Rectal smooth muscle tissue (tissue), 1 donor: ENCODE results near the gene HLX.
A peak's percentile ranks its signal among the peaks of the same experiment; 100 is the strongest.

Experiments
- H3K27ac ChIP-seq: one replicate; pipeline ENCODE4 v1.7.0; 2013; ENCODE audit warnings: low read depth, low read length, inconsistent platforms
- H3K27me3 ChIP-seq: one replicate; pipeline ENCODE4 v1.7.0; 2013; ENCODE audit warnings: low read length; ENCODE audit not compliant: control insufficient read depth, insufficient read depth
- H3K36me3 ChIP-seq: one replicate; pipeline ENCODE4 v1.7.0; 2013; ENCODE audit warnings: low read length; ENCODE audit not compliant: control insufficient read depth, insufficient read depth
- H3K4me1 ChIP-seq: one replicate; pipeline ENCODE4 v1.7.0; 2013; ENCODE audit warnings: low read length; ENCODE audit not compliant: control insufficient read depth, insufficient read depth
- H3K4me3 ChIP-seq: one replicate; pipeline ENCODE4 v1.7.0; 2013; ENCODE audit warnings: low read length
- H3K9ac ChIP-seq: one replicate; pipeline ENCODE4 v1.7.0; 2013; ENCODE audit warnings: low read length

Gene HLX

DNA sequence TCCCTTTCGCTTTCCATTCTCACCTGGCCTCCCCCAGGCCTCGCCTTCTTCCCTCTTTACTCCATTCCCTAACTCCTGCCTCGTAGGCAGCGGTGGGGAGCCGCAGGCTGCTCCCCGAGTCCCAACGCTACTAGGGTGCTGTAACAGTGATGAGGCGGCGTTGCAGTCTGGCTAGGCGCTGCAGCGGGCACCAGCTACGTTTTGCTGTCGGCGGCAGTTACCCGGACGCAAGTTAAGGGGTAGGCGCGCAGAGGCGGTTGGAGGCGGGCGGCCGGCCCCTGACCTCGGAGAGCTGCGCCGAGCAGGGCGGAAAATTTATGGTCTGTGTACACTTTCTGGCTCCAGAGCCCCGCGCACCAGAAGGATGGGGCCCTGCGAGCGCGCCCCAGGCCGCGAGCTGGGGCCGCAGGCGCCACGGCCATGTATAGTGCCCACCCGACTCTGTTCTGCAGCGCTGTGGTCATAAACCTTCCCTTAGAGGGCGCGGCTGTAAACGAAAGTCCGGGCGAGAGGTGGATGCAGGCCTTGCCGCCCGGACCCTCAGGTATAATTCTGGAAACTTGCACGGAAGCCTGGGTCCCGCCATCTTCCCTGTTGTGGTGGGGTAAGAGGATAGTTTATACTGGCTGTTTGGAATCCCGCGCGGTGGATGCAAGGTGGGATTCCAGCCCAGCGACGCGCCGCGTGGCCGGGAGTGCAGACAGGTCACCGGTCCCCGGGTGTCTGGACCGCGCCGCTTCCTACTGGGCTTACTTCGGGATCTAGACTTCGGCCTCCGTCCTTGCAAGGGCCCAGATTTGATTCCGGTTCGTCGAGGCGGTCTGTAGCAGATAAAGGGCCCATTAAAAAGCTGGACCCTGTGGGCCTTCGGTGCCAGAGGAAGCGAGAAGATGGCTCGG lies 15.0 kb downstream of the HLX start:
- Histone ChIP-seq H3K4me3 (peak overlapping the region; percentile 54), H3K36me3 (no peaks in the 10 kb centered on the region), H3K9ac (no peak overlapping the region), H3K27ac (peak overlapping the region; percentile 88), H3K27me3 (peaks cover 14% of the 10 kb centered on the region), H3K4me1 (peaks cover 8% of the 10 kb centered on the region)

GRCh38 chr1:220894924-220895256 lies 15.6 kb downstream of the HLX start:
- H3K27ac ChIP-seq, result peak overlapping the region; percentile 88
- no peaks in the 10 kb centered on the region for H3K36me3 ChIP-seq
- peaks cover 8% of the 10 kb centered on the region for H3K4me1 ChIP-seq
- H3K27me3 ChIP-seq, result peaks cover 11% of the 10 kb centered on the region
- no peak overlapping the region for H3K9ac ChIP-seq
- peak overlapping the region; percentile 54 for H3K4me3 ChIP-seq

GRCh38 chr1:220895412-220895946 lies 16.2 kb downstream of the HLX start:
- peak overlapping the region; percentile 6 for H3K4me3 ChIP-seq

GRCh38 chr1:220896092-220896491 lies 16.8 kb downstream of the HLX start:
- H3K36me3 ChIP-seq, result no peaks in the 10 kb centered on the region
- peaks cover 11% of the 10 kb centered on the region for H3K27me3 ChIP-seq
- peaks cover 8% of the 10 kb centered on the region for H3K4me1 ChIP-seq
- H3K4me3 ChIP-seq, result peak overlapping the region; percentile 15
- no peak overlapping the region for H3K9ac ChIP-seq
- H3K27ac ChIP-seq, result peak overlapping the region; percentile 88

More at GRCh38 chr1:220895412-220895946, 16.2 kb downstream of the HLX start:
- Histone ChIP-seq H3K4me1 (peaks cover 8% of the 10 kb centered on the region), H3K9ac (no peak overlapping the region), H3K27me3 (peaks cover 11% of the 10 kb centered on the region), H3K36me3 (no peaks in the 10 kb centered on the region), H3K27ac (peak overlapping the region; percentile 88)

DNA sequence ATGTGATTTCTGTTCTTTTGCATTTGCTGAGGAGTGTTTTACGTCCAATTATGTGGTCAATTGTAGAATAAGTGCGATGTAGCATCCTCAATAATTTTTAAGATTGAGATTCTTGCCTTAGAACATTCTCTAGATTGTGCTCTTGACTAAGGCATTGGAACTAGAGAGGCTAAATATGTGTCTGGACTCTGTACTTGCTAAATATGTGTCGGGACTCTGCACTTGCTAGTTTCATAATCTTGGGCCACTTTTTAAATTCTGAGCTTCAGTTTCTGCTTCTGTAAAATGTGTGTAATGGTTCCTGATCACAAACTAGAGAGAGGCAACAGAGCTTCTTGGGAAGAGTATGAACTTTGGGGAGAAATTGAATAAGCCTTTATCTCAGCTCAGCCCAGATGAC lies 21.6 kb downstream of the HLX start:
- H3K27me3 ChIP-seq, result no peaks in the 10 kb centered on the region
- no peak overlapping the region for H3K27ac ChIP-seq

DNA sequence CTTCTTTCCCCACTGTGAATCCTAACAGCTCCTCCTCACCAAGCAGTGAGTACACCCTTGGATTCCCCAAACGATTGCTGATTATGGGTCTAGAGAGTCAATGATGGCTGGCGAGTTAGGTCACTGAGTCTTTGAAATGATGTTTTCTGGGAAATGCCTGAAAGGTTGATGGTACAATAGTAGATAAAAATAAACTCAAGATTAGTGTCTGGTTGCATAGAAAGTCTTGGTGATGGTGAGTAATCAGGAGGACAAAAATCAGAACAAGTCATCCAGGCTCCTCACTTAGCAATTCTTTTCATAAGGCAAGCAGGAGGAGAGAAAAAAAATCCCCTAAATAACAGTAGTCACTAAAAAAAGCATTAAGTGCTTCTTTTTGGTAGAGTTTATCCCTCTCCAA lies 22.6 kb downstream of the HLX start:
- H3K9ac ChIP-seq, result no peak overlapping the region
- H3K4me3 ChIP-seq, result no peak overlapping the region
- H3K36me3 ChIP-seq, result no peaks in the 10 kb centered on the region
- H3K27ac ChIP-seq, result no peak overlapping the region
- H3K27me3 ChIP-seq, result no peaks in the 10 kb centered on the region
- H3K4me1 ChIP-seq, result no peaks in the 10 kb centered on the region

More for the DNA sequence above, 21.6 kb downstream of the HLX start:
- Histone ChIP-seq H3K36me3 (no peaks in the 10 kb centered on the region), H3K4me1 (no peaks in the 10 kb centered on the region), H3K4me3 (no peak overlapping the region), H3K9ac (no peak overlapping the region)

GRCh38 chr1:220902916-220903315 lies 23.7 kb downstream of the HLX start:
- Histone ChIP-seq H3K9ac (no peak overlapping the region), H3K27ac (no peak overlapping the region), H3K4me1 (no peaks in the 10 kb centered on the region), H3K36me3 (no peaks in the 10 kb centered on the region), H3K27me3 (no peaks in the 10 kb centered on the region), H3K4me3 (no peak overlapping the region)

GRCh38 chr1:220904876-220905275 lies 25.6 kb downstream of the HLX start:
- H3K27ac ChIP-seq, result no peak overlapping the region
- H3K27me3 ChIP-seq, result no peaks in the 10 kb centered on the region
- H3K4me1 ChIP-seq, result no peaks in the 10 kb centered on the region
- no peaks in the 10 kb centered on the region for H3K36me3 ChIP-seq
- H3K9ac ChIP-seq, result no peak overlapping the region
- H3K4me3 ChIP-seq, result no peak overlapping the region

DNA sequence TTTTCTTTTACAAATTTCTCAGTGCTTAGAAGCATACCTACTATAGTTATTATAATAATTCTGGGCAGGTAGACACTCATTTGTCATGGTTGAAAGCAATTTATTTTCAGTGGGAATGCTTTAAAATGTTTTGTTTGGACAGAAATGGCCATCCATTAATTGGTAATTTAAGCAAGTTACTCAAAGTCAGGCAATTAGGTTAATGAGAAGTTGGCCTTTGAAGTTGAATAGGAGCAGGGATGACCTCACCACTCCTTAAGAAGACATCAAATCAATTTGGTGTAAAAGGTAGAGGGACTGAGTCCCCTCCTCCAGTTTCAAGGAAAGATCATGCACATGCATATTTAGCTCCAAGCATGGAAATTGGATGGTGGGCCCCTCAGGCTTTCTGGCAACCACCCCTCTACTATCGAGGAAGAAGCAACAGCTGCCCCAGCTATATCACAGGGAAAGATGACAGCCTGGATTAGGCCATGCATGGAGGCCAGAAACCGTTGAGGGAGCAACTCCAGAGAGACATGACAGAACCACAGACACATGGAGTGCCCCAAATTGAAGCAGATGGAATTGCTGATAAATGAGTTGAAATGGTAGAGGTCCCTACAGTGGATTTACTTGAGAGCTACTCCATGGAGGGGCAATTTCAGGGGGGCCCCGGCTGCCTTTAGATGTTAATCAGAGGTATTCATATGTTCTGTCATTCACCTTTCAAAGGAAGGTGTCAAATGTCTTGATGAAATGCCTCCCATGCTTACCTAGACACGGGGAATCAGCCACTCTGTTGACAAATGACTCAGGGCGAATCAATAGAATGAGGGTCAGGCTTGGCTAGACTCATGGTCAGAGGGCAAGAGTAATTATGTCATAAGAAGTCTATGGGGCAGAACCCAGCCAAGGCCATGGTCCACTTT lies 26.7 kb downstream of the HLX start:
- Histone ChIP-seq H3K27me3 (no peaks in the 10 kb centered on the region), H3K9ac (no peak overlapping the region), H3K27ac (no peak overlapping the region), H3K4me1 (no peaks in the 10 kb centered on the region), H3K4me3 (no peak overlapping the region), H3K36me3 (no peaks in the 10 kb centered on the region)

DNA sequence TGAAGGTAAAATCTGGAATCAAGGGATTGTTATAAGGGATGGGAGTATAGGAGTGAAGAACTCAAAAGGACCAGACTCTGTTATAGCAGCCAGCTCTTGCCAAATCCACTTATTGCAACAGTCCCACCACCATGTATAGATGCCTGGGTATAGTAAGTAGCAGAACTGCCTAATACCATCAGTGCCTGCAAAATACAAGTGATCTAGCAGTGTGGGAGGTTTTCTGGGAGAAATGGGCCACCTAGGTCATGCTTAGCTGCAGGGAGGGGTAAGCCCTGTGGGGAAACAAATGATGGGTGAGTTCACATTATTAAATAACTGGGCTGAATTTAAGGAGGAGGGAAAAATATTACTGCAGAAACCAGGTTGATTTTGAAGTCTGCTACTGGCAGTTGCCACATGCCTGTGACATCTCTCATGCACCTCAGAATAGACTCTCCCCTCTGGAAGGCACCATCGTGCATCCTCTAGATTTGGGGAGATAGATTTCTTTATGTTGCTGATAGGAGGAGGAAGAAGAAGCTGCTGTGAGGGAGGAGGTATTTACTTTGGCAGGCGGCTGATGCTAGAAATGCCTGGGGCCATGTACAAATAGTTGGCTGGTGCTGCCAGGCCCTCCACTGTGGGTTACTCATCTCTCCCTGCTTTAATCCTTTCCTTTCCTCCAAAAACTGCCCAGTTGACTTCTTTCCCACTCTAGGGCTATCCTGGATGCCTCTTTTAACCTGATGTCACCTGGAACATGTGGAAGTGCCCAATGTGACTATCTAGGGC lies 27.5 kb downstream of the HLX start:
- H3K27ac ChIP-seq, result no peak overlapping the region
- H3K9ac ChIP-seq, result no peak overlapping the region
- H3K4me1 ChIP-seq, result no peaks in the 10 kb centered on the region
- H3K4me3 ChIP-seq, result no peak overlapping the region
- H3K36me3 ChIP-seq, result no peaks in the 10 kb centered on the region
- H3K27me3 ChIP-seq, result no peaks in the 10 kb centered on the region

GRCh38 chr1:220908757-220909156 lies 29.5 kb downstream of the HLX start:
- Histone ChIP-seq H3K9ac (no peak overlapping the region), H3K4me1 (no peaks in the 10 kb centered on the region)

DNA sequence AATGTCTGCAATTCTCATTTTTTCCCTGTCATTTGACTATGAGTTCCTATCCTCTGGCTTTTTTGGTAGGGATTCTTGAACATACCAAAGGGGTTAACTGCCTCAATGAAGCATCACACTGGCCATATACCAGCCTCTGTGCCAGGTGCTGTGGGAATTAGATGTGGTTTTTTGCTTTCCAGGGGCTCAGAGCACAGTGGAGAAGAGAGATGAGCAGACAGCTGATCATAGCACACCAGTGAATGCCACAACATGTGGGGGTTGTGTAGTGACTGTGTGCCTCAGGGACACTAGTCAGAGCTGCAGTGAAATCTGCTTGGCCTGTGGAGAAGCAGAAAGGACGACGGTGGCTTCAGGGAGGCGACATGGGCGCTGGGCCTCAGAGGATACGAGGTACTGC lies 30.8 kb downstream of the HLX start:
- no peak overlapping the region for H3K27ac ChIP-seq
- no peak overlapping the region for H3K4me3 ChIP-seq
- H3K27me3 ChIP-seq, result no peaks in the 10 kb centered on the region
- no peaks in the 10 kb centered on the region for H3K36me3 ChIP-seq
- H3K9ac ChIP-seq, result no peak overlapping the region
- H3K4me1 ChIP-seq, result no peaks in the 10 kb centered on the region

More at GRCh38 chr1:220908757-220909156, 29.5 kb downstream of the HLX start:
- no peaks in the 10 kb centered on the region for H3K27me3 ChIP-seq
- H3K27ac ChIP-seq, result no peak overlapping the region
- H3K36me3 ChIP-seq, result no peaks in the 10 kb centered on the region
- no peak overlapping the region for H3K4me3 ChIP-seq
